DND-41 (cell line): ENCODE measurements around the gene TTLL7.

Experiments
- ATAC-seq: fragments of 200-7000 bp; cut with Tn5 transposase; 3 replicates; pipeline ENCODE4 v1.9.1; 2021; ENCODE audit warnings: low read depth; ENCODE audit not compliant: insufficient read depth
- DNase-seq: peaks from one replicate; pipeline ENCODE4 v3.0.0-alpha.2; 2020
- H2AFZ ChIP-seq: 2 replicates; pipeline ENCODE4 v1.6.0; 2012; ENCODE audit warnings: low read depth, low read length
- H3K27ac ChIP-seq: 2 replicates; pipeline ENCODE4 v1.5.1; 2012; ENCODE audit warnings: low read length, inconsistent platforms
- H3K27me3 ChIP-seq: fragments of 200-600 bp; sonication (generic); 2 replicates; pipeline ENCODE4 v1.6.0; 2012; ENCODE audit warnings: low read length, mild to moderate bottlenecking, inconsistent platforms; ENCODE audit not compliant: insufficient read depth, poor library complexity
- H3K36me3 ChIP-seq: 2 replicates; pipeline ENCODE4 v1.5.1; 2012; ENCODE audit warnings: low read length, inconsistent platforms; ENCODE audit not compliant: insufficient read depth
- H3K4me1 ChIP-seq: 2 replicates; pipeline ENCODE4 v1.5.1; 2012; ENCODE audit warnings: mild to moderate bottlenecking, low read length; ENCODE audit not compliant: insufficient read depth
- H3K4me2 ChIP-seq: 2 replicates; pipeline ENCODE4 v1.6.0; 2012; ENCODE audit warnings: mild to moderate bottlenecking, moderate library complexity, low read length, inconsistent platforms; ENCODE audit not compliant: insufficient read depth
- H3K4me3 ChIP-seq, 2 experiments: fragments of 200-600 bp in 1 of 2; shearing (Covaris generic) in 1 of 2; 2 replicates each; pipeline ENCODE4 v1.5.1; 2012 to 2016; ENCODE audit warnings: inconsistent platforms in 2 of 2, low read length in 2 of 2, mild to moderate bottlenecking in 2 of 2, low read depth in 1 of 2, moderate library complexity in 1 of 2
- H3K79me2 ChIP-seq: 2 replicates; pipeline ENCODE4 v1.6.0; 2012; ENCODE audit warnings: low read length, inconsistent platforms; ENCODE audit not compliant: insufficient read depth
- H3K9ac ChIP-seq: 2 replicates; pipeline ENCODE4 v1.6.0; 2012; ENCODE audit warnings: low read depth, mild to moderate bottlenecking, inconsistent platforms, low read length, moderate library complexity
- H3K9me3 ChIP-seq: 2 replicates; pipeline ENCODE4 v1.5.1; 2012; ENCODE audit warnings: low read length, moderate library complexity, mild to moderate bottlenecking, inconsistent platforms; ENCODE audit not compliant: insufficient read depth, severe bottlenecking
- H4K20me1 ChIP-seq: 2 replicates; pipeline ENCODE4 v1.6.0; 2012; ENCODE audit warnings: low read length; ENCODE audit not compliant: insufficient read depth
- EZH2 ChIP-seq: IDR thresholded peaks from 3 replicates; pipeline ENCODE4 v1.6.1; 2012; ENCODE audit warnings: borderline replicate concordance, low read depth, mild to moderate bottlenecking, moderate library complexity, low read length, inconsistent platforms; ENCODE audit not compliant: severe bottlenecking
- TF ChIP-seq, protein P1 (sequence below): IDR thresholded peaks from 2 replicates; pipeline ENCODE4 v1.5.1; 2012; ENCODE audit warnings: borderline replicate concordance, low read length, moderate library complexity, mild to moderate bottlenecking; ENCODE audit not compliant: poor library complexity, severe bottlenecking; ENCODE audit errors: extremely low read depth

The TTLL7 gene

DNA sequence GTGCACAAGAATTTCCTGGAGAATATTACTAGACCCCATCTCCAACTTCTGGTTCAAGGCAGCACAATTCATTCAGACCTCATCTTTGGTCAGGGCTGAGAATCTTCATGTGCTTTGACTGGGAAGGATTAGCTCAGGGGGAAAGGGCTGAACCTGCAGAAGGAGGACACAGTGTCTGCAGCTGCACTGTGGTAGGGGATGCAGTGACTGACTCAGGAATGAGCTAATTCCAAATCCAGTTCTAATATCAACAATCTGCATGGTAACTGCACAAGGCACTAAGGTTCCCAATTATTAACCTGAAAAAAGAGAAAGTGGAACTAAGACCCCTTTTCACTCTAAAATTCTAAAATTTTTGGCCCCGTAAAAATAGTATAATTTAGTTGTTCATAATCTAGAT, 31.6 kb downstream of the TTLL7 start:
- TF ChIP-seq, protein P1, sequence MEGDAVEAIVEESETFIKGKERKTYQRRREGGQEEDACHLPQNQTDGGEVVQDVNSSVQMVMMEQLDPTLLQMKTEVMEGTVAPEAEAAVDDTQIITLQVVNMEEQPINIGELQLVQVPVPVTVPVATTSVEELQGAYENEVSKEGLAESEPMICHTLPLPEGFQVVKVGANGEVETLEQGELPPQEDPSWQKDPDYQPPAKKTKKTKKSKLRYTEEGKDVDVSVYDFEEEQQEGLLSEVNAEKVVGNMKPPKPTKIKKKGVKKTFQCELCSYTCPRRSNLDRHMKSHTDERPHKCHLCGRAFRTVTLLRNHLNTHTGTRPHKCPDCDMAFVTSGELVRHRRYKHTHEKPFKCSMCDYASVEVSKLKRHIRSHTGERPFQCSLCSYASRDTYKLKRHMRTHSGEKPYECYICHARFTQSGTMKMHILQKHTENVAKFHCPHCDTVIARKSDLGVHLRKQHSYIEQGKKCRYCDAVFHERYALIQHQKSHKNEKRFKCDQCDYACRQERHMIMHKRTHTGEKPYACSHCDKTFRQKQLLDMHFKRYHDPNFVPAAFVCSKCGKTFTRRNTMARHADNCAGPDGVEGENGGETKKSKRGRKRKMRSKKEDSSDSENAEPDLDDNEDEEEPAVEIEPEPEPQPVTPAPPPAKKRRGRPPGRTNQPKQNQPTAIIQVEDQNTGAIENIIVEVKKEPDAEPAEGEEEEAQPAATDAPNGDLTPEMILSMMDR: no peak
- no peak for TF ChIP-seq EZH2
- ATAC-seq: no peak

DNA sequence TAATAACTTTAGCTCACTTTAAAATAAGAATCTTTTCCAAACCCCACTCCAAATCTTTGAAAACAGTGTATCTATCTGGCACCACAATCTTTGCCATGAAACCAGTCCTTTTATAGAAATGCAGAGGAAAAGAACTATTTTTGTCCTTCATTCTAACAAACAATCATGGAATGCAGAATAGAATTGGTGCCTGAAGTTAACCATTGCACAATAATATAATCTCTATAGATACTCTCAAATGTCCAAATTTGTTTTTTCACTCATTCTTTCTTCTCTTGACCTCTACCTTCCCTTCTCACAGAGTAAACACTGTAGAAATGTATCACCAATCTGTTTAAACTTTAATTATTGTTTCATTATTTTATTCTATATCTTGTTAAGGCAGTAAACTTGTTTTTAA, 34.8 kb downstream of the TTLL7 start:
- H3K4me1 ChIP-seq: no peaks in the 10 kb centered on the region
- H2AFZ ChIP-seq: no peak overlapping the region
- H3K27me3 ChIP-seq: peaks cover 3% of the 10 kb centered on the region
- no peak overlapping the region for H3K4me2 ChIP-seq
- H3K9me3 ChIP-seq: no peaks in the 10 kb centered on the region
- no peaks in the 10 kb centered on the region for H3K79me2 ChIP-seq
- DNase-seq: no peak
- no peak overlapping the region for H3K27ac ChIP-seq
- H4K20me1 ChIP-seq: no peaks in the 10 kb centered on the region
- no peak overlapping the region for H3K4me3 ChIP-seq
- H3K9ac ChIP-seq: no peak overlapping the region
- H3K36me3 ChIP-seq: no peaks in the 10 kb centered on the region
- no peak for ATAC-seq
- no peak for TF ChIP-seq EZH2
- TF ChIP-seq, protein P1: no peak

More for the DNA sequence above, 31.6 kb downstream of the TTLL7 start:
- Histone ChIP-seq H2AFZ (no peak overlapping the region), H3K4me3 (no peak overlapping the region), H3K4me2 (no peak overlapping the region), H3K27me3 (peaks cover 3% of the 10 kb centered on the region), H4K20me1 (no peaks in the 10 kb centered on the region), H3K9ac (no peak overlapping the region), H3K36me3 (no peaks in the 10 kb centered on the region), H3K79me2 (no peaks in the 10 kb centered on the region), H3K4me1 (no peaks in the 10 kb centered on the region), H3K27ac (no peak overlapping the region), H3K9me3 (no peaks in the 10 kb centered on the region)
- DNase-seq: no peak

DNA sequence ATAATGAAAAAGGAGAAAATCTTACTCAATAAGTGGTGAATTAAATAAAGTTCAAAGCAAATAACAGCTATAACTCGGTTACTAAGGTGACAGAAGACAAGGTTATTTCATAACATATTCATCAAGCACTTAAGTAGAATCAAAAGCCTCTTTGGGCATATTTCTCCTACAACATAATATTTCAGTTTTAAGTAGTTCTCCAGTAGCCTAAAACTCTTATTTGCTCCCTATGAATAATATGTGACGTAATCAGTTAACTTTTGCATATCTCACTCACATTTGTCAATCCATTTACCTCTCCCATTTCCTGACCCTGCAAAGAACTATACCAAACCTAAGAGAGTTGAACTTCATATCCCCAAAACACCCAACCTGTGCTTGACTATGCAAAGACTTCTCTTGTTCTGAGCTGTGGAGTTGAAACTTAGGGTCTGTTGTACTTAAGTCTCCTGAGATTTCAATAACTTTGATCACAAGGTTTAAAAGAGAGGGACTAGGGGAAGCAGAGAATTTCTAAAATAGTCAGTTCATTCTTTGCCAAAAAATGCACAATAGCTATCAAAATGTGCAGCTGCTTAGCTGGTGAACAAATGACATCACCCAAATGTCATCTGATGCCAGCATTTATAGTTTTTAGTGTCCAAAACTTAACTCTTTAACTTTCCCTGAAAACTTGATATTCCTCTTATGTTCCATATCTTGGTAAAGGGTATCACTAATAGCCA, 37.2 kb downstream of the TTLL7 start:
- no peaks in the 10 kb centered on the region for H3K79me2 ChIP-seq
- TF ChIP-seq, protein P1: no peak
- no peak for TF ChIP-seq EZH2
- no peak overlapping the region for H3K4me2 ChIP-seq

More for the DNA sequence above, 37.2 kb downstream of the TTLL7 start:
- Histone ChIP-seq H3K9ac (no peak overlapping the region), H3K27me3 (peaks cover 3% of the 10 kb centered on the region), H3K4me3 (no peak overlapping the region), H3K36me3 (no peaks in the 10 kb centered on the region), H3K27ac (no peak overlapping the region), H4K20me1 (no peaks in the 10 kb centered on the region), H3K9me3 (no peaks in the 10 kb centered on the region), H2AFZ (no peak overlapping the region), H3K4me1 (no peaks in the 10 kb centered on the region)
- ATAC-seq (no peak), DNase-seq (no peak)
